ENCODE data around the gene CHCHD6.

The CHCHD6 gene

DNA sequence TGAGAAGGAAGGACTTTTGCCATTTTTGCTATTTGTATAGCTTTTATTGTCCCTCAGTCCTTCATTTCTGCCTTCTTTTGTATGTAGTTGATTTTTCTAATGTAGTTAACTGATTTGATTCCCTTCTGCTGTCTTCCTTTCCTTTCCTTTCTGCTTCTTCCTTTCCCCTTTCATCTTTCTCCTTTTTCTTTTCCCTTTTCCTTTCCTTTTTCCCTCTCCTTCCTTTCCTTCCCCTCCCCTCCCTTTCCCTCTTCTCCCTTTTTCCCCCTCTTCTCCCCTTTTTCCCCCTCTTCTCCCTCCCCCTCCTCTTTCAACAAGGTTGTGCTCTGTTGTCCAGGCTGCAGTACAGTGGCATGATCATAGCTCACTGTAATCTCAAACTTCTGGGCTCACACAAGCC, 59.0 kb downstream of the CHCHD6 start:
- Histone ChIP-seq H3K9ac (ENCODE audit: low read length) (no peak overlapping the region), H4K20me1 (ENCODE audit: low read depth, low read length) (no peaks in the 10 kb centered on the region; the same call in 1 of the 2 replicates), H3K36me3 (ENCODE audit: low read length) (no peaks in the 10 kb centered on the region), H3K27ac (ENCODE audit: low read depth, low read length) (no peak overlapping the region), H3K9me3 (ENCODE audit: insufficient read depth, low read length) (no peaks in the 10 kb centered on the region), H3K4me2 (ENCODE audit: low read depth, low read length, poor library complexity, severe bottlenecking) (no peak overlapping the region), H3K9me2 (replicated peaks; ENCODE audit: insufficient read depth, low read length) (no peaks in the 10 kb centered on the region), H3K27me3 (ENCODE audit: low read length) (no peaks in the 10 kb centered on the region), H3K79me2 (ENCODE audit: insufficient read depth, low read length) (no peaks in the 10 kb centered on the region), H2AFZ (ENCODE audit: low read depth, low read length, severe bottlenecking) (no peak overlapping the region), H3F3A (ENCODE audit: insufficient read depth) (no peaks in the 10 kb centered on the region), H3K4me3 (ENCODE audit: insufficient read depth, low read length, poor library complexity, severe bottlenecking) (no peak overlapping the region)
- TF ChIP-seq, protein P1, sequence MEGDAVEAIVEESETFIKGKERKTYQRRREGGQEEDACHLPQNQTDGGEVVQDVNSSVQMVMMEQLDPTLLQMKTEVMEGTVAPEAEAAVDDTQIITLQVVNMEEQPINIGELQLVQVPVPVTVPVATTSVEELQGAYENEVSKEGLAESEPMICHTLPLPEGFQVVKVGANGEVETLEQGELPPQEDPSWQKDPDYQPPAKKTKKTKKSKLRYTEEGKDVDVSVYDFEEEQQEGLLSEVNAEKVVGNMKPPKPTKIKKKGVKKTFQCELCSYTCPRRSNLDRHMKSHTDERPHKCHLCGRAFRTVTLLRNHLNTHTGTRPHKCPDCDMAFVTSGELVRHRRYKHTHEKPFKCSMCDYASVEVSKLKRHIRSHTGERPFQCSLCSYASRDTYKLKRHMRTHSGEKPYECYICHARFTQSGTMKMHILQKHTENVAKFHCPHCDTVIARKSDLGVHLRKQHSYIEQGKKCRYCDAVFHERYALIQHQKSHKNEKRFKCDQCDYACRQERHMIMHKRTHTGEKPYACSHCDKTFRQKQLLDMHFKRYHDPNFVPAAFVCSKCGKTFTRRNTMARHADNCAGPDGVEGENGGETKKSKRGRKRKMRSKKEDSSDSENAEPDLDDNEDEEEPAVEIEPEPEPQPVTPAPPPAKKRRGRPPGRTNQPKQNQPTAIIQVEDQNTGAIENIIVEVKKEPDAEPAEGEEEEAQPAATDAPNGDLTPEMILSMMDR (IDR thresholded peaks at IDR 0.05; ENCODE audit: insufficient read depth, low read length, poor library complexity, severe bottlenecking), result no peak
- no peak for TF ChIP-seq EZH2phosphoT487 (conservative IDR thresholded peaks at IDR 0.05; ENCODE audit: low read length)

DNA sequence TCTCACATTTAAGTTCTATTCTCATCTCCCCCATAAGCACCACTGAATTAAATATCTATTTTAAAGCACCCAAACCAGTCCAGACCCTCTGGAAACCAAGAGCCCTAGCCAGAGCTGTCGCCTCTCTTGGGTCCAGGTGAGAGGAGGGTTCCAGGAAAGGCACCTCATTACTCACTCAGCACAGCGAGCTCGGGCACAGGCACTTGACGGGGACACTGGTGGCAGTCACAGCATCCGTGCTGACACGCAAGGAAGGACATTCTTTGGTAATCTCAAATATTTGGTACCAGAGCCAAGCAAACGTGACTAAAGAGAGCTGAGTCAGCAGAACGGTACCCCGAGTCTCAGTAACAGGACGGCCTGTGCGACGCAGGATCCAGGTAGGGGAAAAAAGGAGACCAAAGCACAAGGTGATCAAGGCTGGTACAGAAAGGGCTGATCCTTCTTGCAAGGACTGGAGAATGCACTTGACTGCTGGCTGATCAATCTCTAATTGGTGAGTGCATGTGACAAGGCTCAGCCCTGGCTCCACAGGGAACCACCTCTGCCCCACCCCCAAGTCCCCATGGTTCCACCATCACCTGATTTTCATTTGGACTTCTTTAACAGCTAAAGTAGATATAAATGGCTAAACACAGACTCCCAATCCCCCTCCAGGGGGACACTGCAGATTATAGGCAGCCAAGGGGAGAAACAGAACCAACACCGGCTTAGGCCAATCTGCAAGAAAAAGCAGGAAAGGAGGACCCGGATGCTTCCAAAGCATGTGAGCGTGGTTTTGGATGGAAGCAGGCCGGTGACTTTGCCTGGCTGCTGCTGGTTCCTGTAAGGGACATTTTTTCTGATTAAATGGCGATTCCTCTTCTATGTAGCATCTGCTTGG, 61.4 kb downstream of the CHCHD6 start:
- H3K79me2 ChIP-seq (ENCODE audit: insufficient read depth, low read length), result no peaks in the 10 kb centered on the region
- no peak overlapping the region for H3K4me2 ChIP-seq (ENCODE audit: low read depth, low read length, poor library complexity, severe bottlenecking)
- H3K9me2 ChIP-seq (replicated peaks; ENCODE audit: insufficient read depth, low read length), result no peaks in the 10 kb centered on the region
- TF ChIP-seq EZH2phosphoT487 (conservative IDR thresholded peaks at IDR 0.05; ENCODE audit: low read length), result no peak
- TF ChIP-seq, protein P1 (IDR thresholded peaks at IDR 0.05; ENCODE audit: insufficient read depth, low read length, poor library complexity, severe bottlenecking), result no peak
- no peak overlapping the region for H3K4me3 ChIP-seq (ENCODE audit: insufficient read depth, low read length, poor library complexity, severe bottlenecking)
- H3K27ac ChIP-seq (ENCODE audit: low read depth, low read length), result no peak overlapping the region
- no peak overlapping the region for H2AFZ ChIP-seq (ENCODE audit: low read depth, low read length, severe bottlenecking)
- no peaks in the 10 kb centered on the region for H3F3A ChIP-seq (ENCODE audit: insufficient read depth)
- H3K9me3 ChIP-seq (ENCODE audit: insufficient read depth, low read length), result no peaks in the 10 kb centered on the region
- H4K20me1 ChIP-seq (ENCODE audit: low read depth, low read length), result no peaks in the 10 kb centered on the region
- no peaks in the 10 kb centered on the region for H3K27me3 ChIP-seq (ENCODE audit: low read length)
- no peaks in the 10 kb centered on the region for H3K36me3 ChIP-seq (ENCODE audit: low read length)
- H3K9ac ChIP-seq (ENCODE audit: low read length), result no peak overlapping the region

DNA sequence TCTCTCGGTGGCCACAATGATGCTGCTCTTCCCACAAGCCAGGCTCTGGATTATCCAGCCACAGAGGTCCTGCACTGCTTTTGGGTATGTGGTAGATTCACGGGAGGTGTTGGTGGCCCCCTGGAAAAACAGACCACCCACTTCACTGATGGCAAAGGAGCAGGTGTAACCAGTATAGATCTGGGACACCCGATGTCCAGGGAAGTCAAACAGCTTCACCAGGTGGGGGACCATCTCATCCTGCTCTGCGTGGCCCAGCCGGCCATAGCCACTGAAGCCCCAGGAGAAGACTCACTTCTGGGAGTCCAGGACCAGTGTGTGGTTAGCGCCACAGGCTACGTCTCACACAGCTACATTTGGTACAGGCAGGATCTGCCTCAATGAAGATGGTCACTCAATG, 62.6 kb downstream of the CHCHD6 start:
- H3K27ac ChIP-seq (ENCODE audit: low read depth, low read length), result no peak overlapping the region

More for the DNA sequence above, 62.6 kb downstream of the CHCHD6 start:
- H3K36me3 ChIP-seq (ENCODE audit: low read length), result no peaks in the 10 kb centered on the region
- no peaks in the 10 kb centered on the region for H4K20me1 ChIP-seq (ENCODE audit: low read depth, low read length)
- H3K9me2 ChIP-seq (replicated peaks; ENCODE audit: insufficient read depth, low read length), result no peaks in the 10 kb centered on the region
- H3K9ac ChIP-seq (ENCODE audit: low read length), result no peak overlapping the region
- no peak overlapping the region for H2AFZ ChIP-seq (ENCODE audit: low read depth, low read length, severe bottlenecking)
- H3K4me2 ChIP-seq (ENCODE audit: low read depth, low read length, poor library complexity, severe bottlenecking), result no peak overlapping the region
- H3K27me3 ChIP-seq (ENCODE audit: low read length), result no peaks in the 10 kb centered on the region
- no peak overlapping the region for H3K4me3 ChIP-seq (ENCODE audit: insufficient read depth, low read length, poor library complexity, severe bottlenecking)
- H3F3A ChIP-seq (ENCODE audit: insufficient read depth), result no peaks in the 10 kb centered on the region
- no peaks in the 10 kb centered on the region for H3K79me2 ChIP-seq (ENCODE audit: insufficient read depth, low read length)
- no peaks in the 10 kb centered on the region for H3K9me3 ChIP-seq (ENCODE audit: insufficient read depth, low read length)
- no peak for TF ChIP-seq EZH2phosphoT487 (conservative IDR thresholded peaks at IDR 0.05; ENCODE audit: low read length)
- TF ChIP-seq, protein P1 (IDR thresholded peaks at IDR 0.05; ENCODE audit: insufficient read depth, low read length, poor library complexity, severe bottlenecking), result no peak
